AG09309 (cell line): Measurements from ENCODE around the gene SYPL1.

Source experiments
- DNase-seq: peaks from one replicate; pipeline ENCODE4 v3.0.0-alpha.2; 2010; ENCODE audit warnings: low read depth
- H3K4me3 ChIP-seq: 2 replicates; pipeline ENCODE4 v1.5.1; 2011; ENCODE audit warnings: mild to moderate bottlenecking, low read depth, low read length, moderate library complexity; ENCODE audit not compliant: control insufficient read depth
- TF ChIP-seq, protein P1 (sequence below): IDR thresholded peaks from 2 replicates; pipeline ENCODE4 v1.5.1; 2011; ENCODE audit warnings: mild to moderate bottlenecking, low read depth, low read length, inconsistent platforms; ENCODE audit not compliant: insufficient read depth, control insufficient read depth; ENCODE audit errors: missing control alignments

Gene SYPL1

DNA sequence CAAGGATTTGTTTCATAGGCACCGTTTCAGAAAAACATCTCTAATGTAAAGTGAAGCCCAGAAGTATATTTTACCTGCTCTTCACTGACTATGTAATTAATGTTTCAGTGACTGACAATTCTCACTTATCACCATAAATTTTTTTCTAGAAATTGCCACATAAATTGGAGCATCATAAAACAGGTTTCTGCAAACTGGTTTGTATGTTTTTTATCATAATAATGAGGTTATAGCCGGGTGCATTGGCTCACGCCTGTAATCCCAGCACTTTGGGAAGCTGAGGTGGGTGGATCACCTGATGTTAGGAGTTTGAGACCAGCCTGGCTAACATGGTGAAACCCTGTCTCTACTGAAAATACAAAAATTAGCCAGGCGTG, 39.4 kb downstream of the SYPL1 start:
- no peak for DNase-seq
- H3K4me3 ChIP-seq: no peak overlapping the region
- TF ChIP-seq, protein P1, sequence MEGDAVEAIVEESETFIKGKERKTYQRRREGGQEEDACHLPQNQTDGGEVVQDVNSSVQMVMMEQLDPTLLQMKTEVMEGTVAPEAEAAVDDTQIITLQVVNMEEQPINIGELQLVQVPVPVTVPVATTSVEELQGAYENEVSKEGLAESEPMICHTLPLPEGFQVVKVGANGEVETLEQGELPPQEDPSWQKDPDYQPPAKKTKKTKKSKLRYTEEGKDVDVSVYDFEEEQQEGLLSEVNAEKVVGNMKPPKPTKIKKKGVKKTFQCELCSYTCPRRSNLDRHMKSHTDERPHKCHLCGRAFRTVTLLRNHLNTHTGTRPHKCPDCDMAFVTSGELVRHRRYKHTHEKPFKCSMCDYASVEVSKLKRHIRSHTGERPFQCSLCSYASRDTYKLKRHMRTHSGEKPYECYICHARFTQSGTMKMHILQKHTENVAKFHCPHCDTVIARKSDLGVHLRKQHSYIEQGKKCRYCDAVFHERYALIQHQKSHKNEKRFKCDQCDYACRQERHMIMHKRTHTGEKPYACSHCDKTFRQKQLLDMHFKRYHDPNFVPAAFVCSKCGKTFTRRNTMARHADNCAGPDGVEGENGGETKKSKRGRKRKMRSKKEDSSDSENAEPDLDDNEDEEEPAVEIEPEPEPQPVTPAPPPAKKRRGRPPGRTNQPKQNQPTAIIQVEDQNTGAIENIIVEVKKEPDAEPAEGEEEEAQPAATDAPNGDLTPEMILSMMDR: no peak

DNA sequence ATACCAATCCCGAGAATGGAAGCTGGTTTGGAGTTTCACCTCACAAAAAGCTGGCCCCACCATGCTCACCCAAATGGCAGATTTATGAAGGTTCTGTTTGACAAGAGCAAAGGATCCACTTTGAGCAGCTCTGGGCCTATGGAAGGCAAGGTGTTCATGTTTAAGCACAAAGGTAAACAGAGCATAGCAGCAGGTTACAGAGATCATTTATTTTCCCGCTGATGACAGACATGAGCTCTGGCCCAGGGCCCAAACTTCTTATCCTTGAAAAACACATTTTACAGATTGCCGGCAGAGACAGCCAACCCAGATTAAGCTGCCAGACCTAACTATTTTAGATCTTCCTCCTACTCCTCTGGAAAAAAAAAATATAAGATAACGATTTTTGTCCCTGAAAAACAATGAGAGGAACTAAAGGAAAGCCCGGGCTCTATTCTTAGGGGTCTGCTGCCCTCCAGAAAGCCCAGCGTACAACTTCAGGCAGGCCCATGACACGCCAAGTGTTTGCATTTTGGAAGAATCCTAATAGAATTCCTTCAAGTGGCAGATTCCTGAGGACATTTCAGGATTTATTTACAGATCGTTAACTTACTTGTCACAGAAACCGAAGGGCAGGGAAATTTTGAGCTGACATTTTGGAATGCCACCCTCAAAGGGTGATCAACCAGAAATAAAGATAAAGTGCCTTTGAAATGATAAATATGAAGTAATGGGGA, 40.0 kb downstream of the SYPL1 start:
- TF ChIP-seq, protein P1: no peak
- DNase-seq: no peak
- no peak overlapping the region for H3K4me3 ChIP-seq

DNA sequence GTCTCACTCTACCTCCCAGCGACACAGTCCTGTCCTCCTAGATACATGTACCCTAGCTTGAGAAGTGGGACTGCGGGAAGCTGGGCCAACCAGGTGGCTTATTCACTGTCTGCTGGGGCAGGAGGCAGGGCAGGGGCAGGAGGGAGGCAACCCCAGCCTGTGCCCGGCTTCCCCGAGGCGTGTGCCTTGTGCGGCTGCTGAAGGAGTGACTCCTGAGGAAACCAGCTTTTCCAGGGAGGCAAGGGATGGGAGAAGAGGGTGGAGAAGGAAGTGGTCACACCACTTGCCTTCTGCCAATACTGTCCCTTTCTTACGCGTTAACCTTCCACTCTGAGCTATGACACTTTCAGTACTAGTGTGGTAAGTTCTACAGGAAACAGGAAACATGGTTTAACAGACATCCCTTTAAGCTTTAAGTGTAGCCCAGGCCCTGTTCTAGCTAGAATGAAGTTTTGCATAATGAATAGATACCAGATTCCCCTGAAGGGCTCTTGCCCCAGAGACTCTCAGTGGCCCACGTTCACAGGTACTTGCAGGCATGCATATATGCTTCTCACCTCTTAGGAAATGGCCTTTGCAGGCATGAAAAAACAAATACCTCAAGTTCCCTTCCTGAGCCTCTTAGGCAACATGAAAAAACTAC, 40.6 kb downstream of the SYPL1 start:
- DNase-seq: no peak
- TF ChIP-seq, protein P1: no peak
- H3K4me3 ChIP-seq: no peak overlapping the region

DNA sequence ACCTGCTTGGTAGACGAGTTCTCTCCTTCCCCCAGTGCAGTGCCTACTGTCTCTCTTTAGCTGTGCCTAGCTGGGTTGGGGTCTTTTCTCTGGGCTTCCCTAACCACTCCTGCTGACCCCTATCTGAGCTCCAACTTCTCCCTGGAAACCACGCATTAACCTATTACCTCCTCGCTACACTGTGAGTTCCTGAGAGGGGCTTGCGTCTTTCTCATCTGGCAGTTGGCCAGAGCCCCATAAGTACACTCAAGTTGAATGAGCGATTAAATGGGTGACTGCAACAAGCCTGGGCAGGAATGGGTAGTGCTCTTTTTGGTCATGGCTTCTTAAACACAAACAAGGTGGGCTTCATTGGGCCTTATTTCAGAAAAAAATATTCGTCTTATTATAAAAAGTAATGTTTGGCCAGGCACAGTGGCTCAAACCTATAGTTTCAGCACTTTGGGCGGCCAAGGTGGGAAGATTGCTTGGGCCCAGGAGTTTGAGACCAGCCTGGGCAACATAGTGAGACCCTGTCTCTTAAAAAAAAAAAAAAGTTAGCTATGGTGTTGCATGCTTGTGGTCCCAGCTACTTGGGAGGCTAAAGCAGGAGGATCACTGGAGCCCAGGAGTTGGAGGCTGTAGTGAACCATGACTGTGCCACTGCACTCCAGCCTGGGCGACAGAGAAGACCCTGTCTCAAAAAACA, 41.4 kb downstream of the SYPL1 start:
- TF ChIP-seq, protein P1: no peak
- no peak for DNase-seq
- no peak overlapping the region for H3K4me3 ChIP-seq

DNA sequence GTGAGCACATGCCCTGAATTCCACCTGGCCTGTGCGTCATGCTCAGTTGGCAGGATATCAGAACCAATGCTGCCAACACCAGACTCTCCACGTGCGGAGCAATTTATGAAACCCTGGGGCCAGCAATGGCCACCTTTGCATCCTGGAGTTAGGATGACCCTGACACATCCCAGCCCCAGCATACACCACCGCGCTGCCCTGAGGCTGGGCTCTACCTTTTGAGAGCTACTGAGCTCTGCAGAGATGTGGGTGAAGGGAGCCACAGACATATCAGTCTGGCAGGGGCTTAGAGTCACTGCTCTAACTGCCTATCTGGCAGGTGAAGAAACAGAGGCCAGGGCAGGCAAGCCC, 41.9 kb downstream of the SYPL1 start:
- H3K4me3 ChIP-seq: no peak overlapping the region
- TF ChIP-seq, protein P1: no peak
- DNase-seq: no peak

DNA sequence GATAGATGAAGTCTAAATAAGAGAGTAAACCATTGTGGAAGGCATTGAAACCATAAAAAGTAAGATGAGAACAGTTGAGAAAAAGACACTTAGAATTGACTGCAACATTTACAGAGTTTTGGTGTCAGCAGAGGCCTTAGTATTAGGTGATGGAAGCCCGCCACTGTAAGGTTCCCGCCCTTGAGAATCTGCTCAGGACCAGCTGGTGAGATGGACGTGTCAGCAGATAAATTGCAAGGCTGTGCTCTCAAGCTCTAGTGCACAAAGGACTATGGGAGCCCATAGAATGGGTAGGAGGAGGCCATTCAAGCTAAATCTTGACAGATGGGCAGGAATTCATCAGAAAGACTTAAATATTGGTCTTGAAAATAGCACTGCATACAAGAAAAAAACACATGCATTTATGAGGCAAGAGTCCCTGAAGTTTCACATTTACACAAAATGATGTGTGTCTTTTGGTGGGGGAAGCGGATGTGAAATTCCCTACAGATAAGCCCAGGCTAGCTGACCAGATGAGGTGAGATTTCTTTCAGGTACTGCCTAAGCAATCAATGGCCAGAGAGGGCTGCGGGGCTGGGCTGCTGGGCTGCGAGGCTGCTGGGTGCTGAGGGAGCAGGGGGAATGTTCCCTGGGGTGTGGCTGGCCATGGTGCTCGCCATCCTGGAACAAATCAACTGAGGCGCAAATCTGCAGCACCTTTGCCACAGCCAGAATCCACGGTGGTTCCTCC, 42.5 kb downstream of the SYPL1 start:
- no peak overlapping the region for H3K4me3 ChIP-seq
- TF ChIP-seq, protein P1: no peak
- DNase-seq: no peak
